Ectodermal cell (in vitro differentiated cells): ENCODE results near the gene ARMC9.
A peak's percentile ranks its signal among the peaks of the same experiment; 100 is the strongest.
"Not testable (repeated sequence)": the region's sequence is repeated elsewhere in the genome, so short reads cannot be mapped to it uniquely, and the experiment has no call there.

Source experiments
- H3K27ac ChIP-seq: 2 replicates; pipeline ENCODE4 v1.7.0; 2013; ENCODE audit warnings: mild to moderate bottlenecking, low read depth, low read length; ENCODE audit not compliant: insufficient read depth, poor library complexity, severe bottlenecking
- H3K27me3 ChIP-seq: 2 replicates; pipeline ENCODE4 v1.7.0; 2013; ENCODE audit warnings: mild to moderate bottlenecking, low read length; ENCODE audit not compliant: insufficient read depth, control insufficient read depth, poor library complexity, severe bottlenecking
- H3K36me3 ChIP-seq: one replicate; pipeline ENCODE4 v1.7.0; 2013; ENCODE audit warnings: low read length; ENCODE audit not compliant: control insufficient read depth, insufficient read depth
- H3K4me1 ChIP-seq: one replicate; pipeline ENCODE4 v1.7.0; 2013; ENCODE audit warnings: low read length; ENCODE audit not compliant: control insufficient read depth, insufficient read depth
- H3K4me3 ChIP-seq: 2 replicates; pipeline ENCODE4 v1.7.0; 2013; ENCODE audit warnings: low read depth, low read length, control low read depth; ENCODE audit not compliant: insufficient read depth
- H3K9me3 ChIP-seq: 2 replicates; pipeline ENCODE4 v1.7.0; 2013; ENCODE audit warnings: mild to moderate bottlenecking, low read length, moderate library complexity; ENCODE audit not compliant: control insufficient read depth
- WGBS, 2 experiments: methylation state at CpG; one replicate each; pipeline ENCODE4 v1.1.7; 2013; ENCODE audit warnings: missing lambda C conversion rate in 2 of 2; 5-methylcytosine and 5-hydroxymethylcytosine counted together

Gene ARMC9

GRCh38 chr2:231395188-231396057 lies 197.0 kb downstream of the ARMC9 start, which contains the start of gene B3GNT7:
Gene B3GNT7, plus strand, starts transcription at chr2:231395710. Its CDS starts 94 bp downstream, at chr2:231395804.
- WGBS, 2 experiments, result 3% methylated on average over 93 to 95 of the region's 95 CpGs
- peak within 1 kb of the TSS; percentile 30 for H3K4me3 ChIP-seq
- peaks cover 6% of the 10 kb centered on the region for H3K4me1 ChIP-seq
- H3K27me3 ChIP-seq, result peaks cover 35% of the 10 kb centered on the region
- H3K36me3 ChIP-seq, result no peaks in the 10 kb centered on the region
- no peaks in the 10 kb centered on the region for H3K9me3 ChIP-seq
- H3K27ac ChIP-seq, result no peak within 1 kb of the TSS

GRCh38 chr2:231396058-231396821 lies 197.8 kb downstream of the ARMC9 start:
- Histone ChIP-seq H3K4me1 (peaks cover 9% of the 10 kb centered on the region), H3K27ac (no peak overlapping the region), H3K9me3 (no peaks in the 10 kb centered on the region), H3K4me3 (peak overlapping the region; percentile 30), H3K36me3 (no peaks in the 10 kb centered on the region), H3K27me3 (peaks cover 35% of the 10 kb centered on the region)
- 8 to 10% methylated on average over 41 of the region's 41 CpGs for WGBS, 2 experiments

- WGBS, 2 experiments, result 91 to 93% methylated on average over 22 of the region's 22 CpGs
- Histone ChIP-seq H3K9me3 (no peaks in the 10 kb centered on the region), H3K4me3 (no peak overlapping the region), H3K4me1 (peaks cover 9% of the 10 kb centered on the region), H3K27ac (no peak overlapping the region), H3K36me3 (no peaks in the 10 kb centered on the region), H3K27me3 (peaks cover 35% of the 10 kb centered on the region)
Measured at GRCh38 chr2:231397011-231397927, 198.8 kb downstream of the ARMC9 start.

- Histone ChIP-seq H3K9me3 (no peaks in the 10 kb centered on the region), H3K4me3 (no peak overlapping the region), H3K27me3 (peaks cover 35% of the 10 kb centered on the region), H3K4me1 (peaks cover 3% of the 10 kb centered on the region), H3K27ac (no peak overlapping the region), H3K36me3 (no peaks in the 10 kb centered on the region)
- 95 to 96% methylated on average over 28 of the region's 28 CpGs for WGBS, 2 experiments
Measured at GRCh38 chr2:231397928-231398294, 199.5 kb downstream of the ARMC9 start.

GRCh38 chr2:231398585-231398984 lies 200.2 kb downstream of the ARMC9 start:
- Histone ChIP-seq H3K36me3 (no peaks in the 10 kb centered on the region), H3K4me3 (no peak overlapping the region), H3K27ac (no peak overlapping the region), H3K4me1 (peaks cover 3% of the 10 kb centered on the region), H3K9me3 (no peaks in the 10 kb centered on the region), H3K27me3 (peaks cover 35% of the 10 kb centered on the region)
- WGBS, 2 experiments, result 96 to 97% methylated on average over 27 of the region's 27 CpGs

- Histone ChIP-seq H3K27me3 (peaks cover 34% of the 10 kb centered on the region), H3K27ac (no peak overlapping the region), H3K36me3 (no peaks in the 10 kb centered on the region), H3K4me1 (peaks cover 3% of the 10 kb centered on the region), H3K4me3 (no peak overlapping the region), H3K9me3 (no peaks in the 10 kb centered on the region)
- 92% methylated on average over 22 to 23 of the region's 23 CpGs for WGBS, 2 experiments
Measured at GRCh38 chr2:231399046-231399852, 200.8 kb downstream of the ARMC9 start.

- no peaks in the 10 kb centered on the region for H3K9me3 ChIP-seq
- 85 to 88% methylated on average over 10 to 12 of the region's 12 CpGs for WGBS, 2 experiments
- H3K4me1 ChIP-seq, result peaks cover 3% of the 10 kb centered on the region
- H3K4me3 ChIP-seq, result no peak overlapping the region
- H3K27ac ChIP-seq, result no peak overlapping the region
- H3K36me3 ChIP-seq, result no peaks in the 10 kb centered on the region
- H3K27me3 ChIP-seq, result peaks cover 26% of the 10 kb centered on the region
Measured at GRCh38 chr2:231399853-231400680, 201.6 kb downstream of the ARMC9 start.

- not testable (repeated sequence) for H3K9me3 ChIP-seq, H3K4me3 ChIP-seq, H3K36me3 ChIP-seq, H3K4me1 ChIP-seq, H3K27ac ChIP-seq
- peaks cover 20% of the 10 kb centered on the region for H3K27me3 ChIP-seq
- 71 to 81% methylated on average over 6 to 7 of the region's 8 CpGs for WGBS, 2 experiments
Measured at GRCh38 chr2:231400681-231401080, 202.2 kb downstream of the ARMC9 start.

GRCh38 chr2:231401101-231401500 lies 202.7 kb downstream of the ARMC9 start:
- H3K27ac ChIP-seq, H3K4me1 ChIP-seq, H3K4me3 ChIP-seq, H3K36me3 ChIP-seq, H3K9me3 ChIP-seq: not testable (repeated sequence)
- WGBS, 2 experiments, result 70 to 77% methylated on average over 23 of the region's 23 CpGs
- H3K27me3 ChIP-seq, result peaks cover 16% of the 10 kb centered on the region
